Measurements from ENCODE around the gene KCTD14.
"Not testable (repeated sequence)": the region's sequence is repeated elsewhere in the genome, so short reads cannot be mapped to it uniquely, and the experiment has no call there.

Gene KCTD14

DNA sequence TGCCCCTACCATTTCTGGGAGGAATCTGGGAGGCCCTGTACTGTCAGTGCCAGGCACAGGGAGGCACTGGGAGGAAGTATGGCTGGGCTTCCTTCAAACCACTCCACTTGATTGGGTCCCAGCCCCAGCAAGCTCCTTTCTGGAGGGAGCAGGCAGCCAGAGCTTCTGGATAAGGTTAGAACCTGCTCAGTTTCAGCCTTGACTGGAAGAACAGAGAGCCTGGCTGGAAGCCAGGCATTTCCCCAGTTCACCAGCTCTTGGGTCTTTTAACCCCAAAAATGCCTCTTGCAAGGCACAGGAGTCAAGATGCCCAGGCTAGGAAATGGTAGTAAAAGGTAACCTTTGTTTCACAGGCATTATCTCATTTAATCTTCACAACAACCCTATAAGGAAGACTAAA lies 9.0 kb upstream of the KCTD14 start:
- in situ Hi-C loops (cut with HindIII; ENCODE audit: low pct_ligation_motif_present, low pct_unique_long_range_greater_than_20kb, low sequenced_read_pairs), result no loop called here
- no peak for DNase-seq

GRCh38 chr11:78031629-78032028 lies 8.6 kb upstream of the KCTD14 start:
- in situ Hi-C loops (cut with HindIII; ENCODE audit: low pct_ligation_motif_present, low pct_unique_long_range_greater_than_20kb, low sequenced_read_pairs), result no loop called here
- DNase-seq, result no peak

DNA sequence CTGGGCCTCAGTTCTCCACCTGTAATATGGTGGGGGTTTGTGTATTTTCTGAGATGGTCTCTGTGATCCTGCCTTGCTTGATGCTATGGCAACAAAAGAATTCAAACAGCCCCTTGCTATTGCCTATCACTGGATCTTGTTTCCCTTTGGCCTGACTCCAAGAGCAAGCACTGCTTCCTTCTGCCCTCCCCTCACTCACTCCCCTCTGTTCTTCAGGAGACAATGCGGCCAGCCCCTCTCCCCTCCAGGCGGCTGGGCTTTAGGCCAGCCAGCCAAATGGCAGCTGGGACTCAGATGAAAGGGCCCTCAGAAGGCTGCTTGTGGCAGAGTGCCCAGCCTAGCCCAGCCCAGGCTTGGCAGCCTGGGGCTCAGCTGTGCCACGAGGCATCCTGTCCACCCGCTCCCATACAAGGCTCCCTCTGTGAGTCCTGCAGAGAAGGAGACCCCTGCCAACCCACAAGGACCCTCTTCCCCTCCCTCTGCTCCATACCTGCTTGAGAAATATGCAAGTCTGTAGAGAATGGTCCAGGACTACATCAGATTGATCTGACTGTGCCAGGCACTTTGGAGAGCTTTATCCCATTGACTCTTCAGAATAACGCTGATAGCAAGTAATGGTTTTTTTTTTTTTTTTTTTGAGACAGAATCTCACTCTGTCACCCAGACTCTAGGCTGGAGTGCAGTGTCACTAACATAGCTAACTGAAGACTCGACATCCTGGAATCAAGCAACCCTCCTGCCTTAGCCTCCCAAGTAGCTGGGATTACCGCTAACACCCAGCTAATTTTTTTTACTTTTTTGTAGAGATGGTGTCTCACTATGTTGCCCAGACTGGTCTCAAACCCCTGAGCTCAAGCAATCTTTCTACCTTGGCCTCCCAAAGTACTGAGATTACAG lies 7.6 kb upstream of the KCTD14 start:
- DNase-seq, result no peak
- in situ Hi-C loops (cut with HindIII; ENCODE audit: low pct_ligation_motif_present, low pct_unique_long_range_greater_than_20kb, low sequenced_read_pairs), result no loop called here

- in situ Hi-C loops (cut with HindIII; ENCODE audit: low pct_ligation_motif_present, low pct_unique_long_range_greater_than_20kb, low sequenced_read_pairs); DNase-seq: not testable (repeated sequence)
Measured at GRCh38 chr11:78028423-78028822, 5.3 kb upstream of the KCTD14 start.

- in situ Hi-C loops (cut with HindIII; ENCODE audit: low pct_ligation_motif_present, low pct_unique_long_range_greater_than_20kb, low sequenced_read_pairs), result no loop called here
- DNase-seq, result no peak
Measured at GRCh38 chr11:78027759-78028158, 4.7 kb upstream of the KCTD14 start.

DNA sequence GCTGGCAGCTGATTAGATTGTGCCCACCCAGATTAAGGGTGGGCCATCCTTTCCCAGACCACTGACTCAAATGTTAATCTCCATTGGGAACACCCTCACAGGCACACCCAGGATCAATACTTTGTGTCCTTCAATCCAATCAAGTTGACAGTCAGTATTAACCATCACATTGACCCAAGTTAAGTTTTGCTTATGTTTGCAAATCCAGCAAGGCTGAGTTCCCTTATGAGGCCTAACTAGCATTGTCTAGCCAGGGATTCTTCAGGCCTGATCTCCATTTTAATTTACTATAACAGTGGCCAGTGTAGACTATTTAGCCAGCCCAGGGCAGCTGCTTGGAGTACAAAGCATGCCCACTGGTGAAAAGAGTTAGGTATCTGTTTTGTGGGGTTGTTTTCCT lies 2.3 kb upstream of the KCTD14 start:
- DNase-seq, result no peak

GRCh38 chr11:78023426-78023825 lies 350 bp upstream of the KCTD14 start:
- in situ Hi-C loops (cut with HindIII; ENCODE audit: low pct_ligation_motif_present, low pct_unique_long_range_greater_than_20kb, low sequenced_read_pairs), result no loop called here
- DNase-seq, result no peak

More for the DNA sequence above, 2.3 kb upstream of the KCTD14 start:
- in situ Hi-C loops (cut with HindIII; ENCODE audit: low pct_ligation_motif_present, low pct_unique_long_range_greater_than_20kb, low sequenced_read_pairs), result no loop called here

DNA sequence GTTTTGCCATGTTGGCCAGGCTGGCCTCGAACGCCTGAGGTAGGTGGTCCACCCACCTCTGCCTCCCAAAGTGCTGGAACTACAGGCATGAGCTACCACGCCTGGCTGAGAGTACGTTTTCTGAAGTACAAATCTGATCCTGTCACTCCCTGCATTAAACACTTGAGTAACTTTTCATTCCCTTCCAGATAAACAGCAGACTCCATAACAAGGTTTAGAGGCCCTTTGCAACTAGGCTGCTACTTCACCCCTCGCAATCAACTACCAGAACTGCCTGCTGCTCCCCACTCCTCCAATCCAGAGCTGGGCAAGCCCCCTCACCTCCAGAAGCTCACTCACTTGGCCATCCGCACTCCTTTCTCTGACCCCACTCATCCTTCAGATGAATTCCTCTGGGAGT lies 1.5 kb downstream of the KCTD14 start:
- in situ Hi-C loops (cut with HindIII; ENCODE audit: low pct_ligation_motif_present, low pct_unique_long_range_greater_than_20kb, low sequenced_read_pairs), result no loop called here

DNA sequence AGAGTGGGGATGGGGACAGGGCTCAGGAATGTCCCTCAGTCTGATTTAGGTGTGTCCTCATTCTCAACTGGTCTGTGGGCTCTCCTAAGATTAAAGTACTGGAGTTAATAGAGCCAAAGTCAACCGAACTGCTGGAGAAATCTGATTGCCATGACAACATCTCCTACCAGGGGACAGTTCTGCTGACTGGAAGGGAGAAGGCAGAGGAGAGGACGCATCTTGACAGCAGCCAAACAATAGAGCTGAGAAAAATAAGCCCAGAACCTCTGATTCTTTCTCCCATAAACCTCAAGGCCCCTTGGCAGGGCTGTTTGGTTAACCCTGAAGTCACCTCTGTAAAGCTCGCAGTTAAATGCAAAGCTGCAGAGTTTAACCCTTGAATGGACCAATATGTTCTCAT lies 2.8 kb downstream of the KCTD14 start:
- in situ Hi-C loops (cut with HindIII; ENCODE audit: low pct_ligation_motif_present, low pct_unique_long_range_greater_than_20kb, low sequenced_read_pairs), result no loop called here
- no peak for DNase-seq

More for the DNA sequence above, 1.5 kb downstream of the KCTD14 start:
- no peak for DNase-seq

- in situ Hi-C loops (cut with HindIII; ENCODE audit: low pct_ligation_motif_present, low pct_unique_long_range_greater_than_20kb, low sequenced_read_pairs), result no loop called here
Measured at GRCh38 chr11:78019808-78020207, 3.3 kb downstream of the KCTD14 start.

GRCh38 chr11:78015878-78016277 lies 7.2 kb downstream of the KCTD14 start:
- in situ Hi-C loops (cut with HindIII; ENCODE audit: low pct_ligation_motif_present, low pct_unique_long_range_greater_than_20kb, low sequenced_read_pairs), result no loop called here
- no peak for DNase-seq

More at GRCh38 chr11:78019808-78020207, 3.3 kb downstream of the KCTD14 start:
- no peak for DNase-seq

- in situ Hi-C loops (cut with HindIII; ENCODE audit: low pct_ligation_motif_present, low pct_unique_long_range_greater_than_20kb, low sequenced_read_pairs); DNase-seq: not testable (repeated sequence)
Measured at GRCh38 chr11:78014937-78015520, 8.0 kb downstream of the KCTD14 start.

DNA sequence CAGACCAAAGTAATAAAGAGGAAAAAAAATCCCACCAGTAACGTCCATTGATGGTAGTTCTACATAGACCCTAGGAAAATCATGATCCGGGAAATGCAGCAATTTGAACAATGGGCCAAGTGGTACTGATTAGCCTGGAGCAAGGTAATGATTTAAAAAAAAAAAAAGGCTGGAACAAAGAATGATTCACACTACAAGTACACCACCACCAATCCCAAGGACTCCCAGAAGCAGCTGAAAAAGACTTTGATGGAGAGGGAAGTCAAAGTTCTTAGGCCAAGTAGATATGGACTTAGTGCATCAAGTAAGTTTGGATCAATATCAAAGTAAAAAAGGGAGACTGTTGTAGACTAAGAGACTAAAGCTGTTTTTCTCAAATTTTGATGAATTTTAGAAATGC lies 11.8 kb downstream of the KCTD14 start:
- in situ Hi-C loops (cut with HindIII; ENCODE audit: low pct_ligation_motif_present, low pct_unique_long_range_greater_than_20kb, low sequenced_read_pairs), result no loop called here
- no peak for DNase-seq

- in situ Hi-C loops (cut with HindIII; ENCODE audit: low pct_ligation_motif_present, low pct_unique_long_range_greater_than_20kb, low sequenced_read_pairs), result no loop called here
- no peak for DNase-seq
Measured at GRCh38 chr11:78010755-78011154, 12.3 kb downstream of the KCTD14 start.

DNA sequence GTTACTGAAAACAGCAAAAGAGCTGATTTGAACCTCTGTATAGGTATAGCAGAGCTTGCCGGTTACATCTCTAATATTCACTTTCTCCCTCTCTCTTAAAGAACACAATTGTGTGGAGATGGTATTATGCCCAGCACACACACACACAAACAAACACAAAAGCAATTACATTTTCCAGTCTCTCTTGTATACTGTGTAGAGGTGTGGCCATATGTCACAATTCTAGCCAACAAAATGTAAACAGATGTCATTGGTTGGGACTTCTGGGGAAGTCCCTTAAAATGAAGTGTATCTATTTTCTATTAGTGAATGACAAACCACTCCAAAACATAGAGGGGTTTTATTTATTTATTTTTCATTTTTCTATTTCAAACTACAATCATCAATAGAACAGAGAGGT lies 12.8 kb downstream of the KCTD14 start:
- DNase-seq, result no peak
- in situ Hi-C loops (cut with HindIII; ENCODE audit: low pct_ligation_motif_present, low pct_unique_long_range_greater_than_20kb, low sequenced_read_pairs), result no loop called here

- in situ Hi-C loops (cut with HindIII; ENCODE audit: low pct_ligation_motif_present, low pct_unique_long_range_greater_than_20kb, low sequenced_read_pairs), result no loop called here
- DNase-seq, result no peak
Measured at GRCh38 chr11:78009062-78009461, 14.0 kb downstream of the KCTD14 start.

DNA sequence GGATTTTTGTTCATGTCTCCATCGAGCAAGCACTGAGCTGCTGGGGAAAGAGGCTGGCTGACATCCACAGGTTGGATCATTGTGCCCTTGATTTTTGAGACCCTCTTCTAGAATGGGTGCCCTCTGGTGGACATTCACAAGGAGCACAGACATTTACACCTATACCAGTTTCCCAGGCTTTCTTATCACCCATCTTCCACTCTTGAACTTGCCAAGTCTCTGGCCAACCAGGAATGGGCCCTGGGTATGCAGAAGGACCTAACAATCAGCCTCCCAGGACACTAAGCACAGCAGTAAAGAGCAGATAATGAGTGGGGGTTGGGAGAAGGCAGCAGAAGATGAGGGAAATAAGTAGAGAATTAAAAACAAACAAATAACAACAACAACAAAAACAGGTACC lies 22.9 kb downstream of the KCTD14 start:
- in situ Hi-C loops (cut with HindIII; ENCODE audit: low pct_ligation_motif_present, low pct_unique_long_range_greater_than_20kb, low sequenced_read_pairs), result no loop called here
- peak; percentile 59 for DNase-seq

DNA sequence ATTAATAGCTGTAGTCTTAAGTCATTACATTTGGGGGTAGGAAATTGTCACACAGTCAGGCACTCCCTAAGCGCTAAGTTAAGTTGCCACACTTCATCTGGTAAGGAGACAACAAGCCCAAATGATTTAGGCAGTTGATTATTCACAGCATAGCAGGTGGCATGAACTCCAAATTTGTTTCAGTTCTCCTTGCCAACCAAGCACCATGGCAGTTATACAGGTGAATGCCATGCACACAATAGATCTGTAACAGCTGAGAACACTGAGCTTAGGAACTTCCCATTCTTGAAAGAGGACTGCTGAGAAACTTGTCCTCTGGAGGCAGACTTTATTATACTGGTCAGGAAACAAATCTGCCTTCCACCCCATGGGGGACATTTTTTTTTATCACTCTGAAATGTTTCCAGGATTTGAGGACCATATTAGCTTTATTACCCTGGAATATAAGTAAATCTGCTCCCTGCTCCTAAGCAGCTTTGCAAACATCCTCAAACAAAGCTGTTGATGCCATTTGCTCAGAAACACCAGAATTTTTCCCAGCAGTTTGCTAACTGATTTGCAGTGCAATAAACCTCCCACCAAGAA lies 23.5 kb downstream of the KCTD14 start:
- in situ Hi-C loops (cut with HindIII; ENCODE audit: low pct_ligation_motif_present, low pct_unique_long_range_greater_than_20kb, low sequenced_read_pairs), result no loop called here
- DNase-seq, result no peak

DNA sequence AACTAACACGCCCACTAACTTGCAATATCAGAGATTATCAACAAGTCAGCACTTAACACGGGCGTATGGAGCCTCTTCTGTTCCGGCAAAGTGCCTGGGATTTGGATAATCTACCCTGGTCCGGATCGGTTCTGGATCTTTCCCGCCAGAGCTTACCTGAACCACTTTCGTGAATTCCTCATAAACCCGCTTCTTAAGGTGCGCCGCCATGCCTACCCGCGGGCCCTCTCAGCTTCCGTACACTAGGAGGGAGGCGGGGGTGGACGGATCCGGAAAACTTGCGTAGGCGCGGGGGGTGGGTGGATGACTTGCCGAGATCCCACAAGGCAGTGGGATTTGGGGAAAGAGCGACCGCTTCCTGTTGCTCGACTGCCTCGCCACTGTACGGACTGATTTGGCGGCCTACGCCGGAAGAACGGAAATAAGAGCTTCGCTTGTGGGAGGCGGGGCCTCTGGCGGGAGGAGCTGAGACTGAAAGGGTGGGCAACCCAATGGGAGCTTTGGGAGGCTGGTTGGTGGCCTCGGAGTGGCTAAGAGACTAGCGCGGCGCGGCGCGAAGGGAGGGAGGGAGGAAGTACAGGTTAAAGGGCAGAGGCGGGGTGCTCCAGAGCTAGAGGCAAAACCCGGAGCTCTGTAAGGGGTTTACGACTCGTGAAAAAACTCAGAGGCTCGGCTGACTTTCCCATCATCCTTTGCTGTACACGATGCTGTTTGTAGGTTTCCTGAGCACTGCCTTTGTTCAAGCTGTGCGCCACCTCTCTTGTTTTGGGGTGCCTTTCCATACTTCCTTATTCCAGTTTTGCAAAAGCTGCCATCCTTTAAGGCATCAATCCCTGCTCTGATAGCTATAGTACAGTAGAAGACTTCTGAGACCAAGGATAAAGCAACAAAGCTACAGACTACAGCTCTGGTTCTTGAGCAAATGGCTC lies 28.4 kb downstream of the KCTD14 start, which contains the start of gene INTS4:
TSS of gene INTS4 (minus strand) at position 235 of the 929 bp plus-strand sequence. CDS start at position 210, 25 bp downstream.
- in situ Hi-C loops (cut with HindIII; ENCODE audit: low pct_ligation_motif_present, low pct_unique_long_range_greater_than_20kb, low sequenced_read_pairs), result no loop called here
- DNase-seq, result peak; percentile 99
